MCF 10A (cell line): Measurements from ENCODE around the gene ANXA8. TPM values are rescaled to one million over a fixed set of nuclear protein-coding genes. Genes with fewer than 3 reads are reported as not detected.

Experiments used
- BruUV-seq: library from RNA; stranded (reverse); fragments of 400-500 nt; replicated peaks from 2 replicates; lab custom pipeline; 2021; lab: Mats Ljungman, UMichigan
- CTCF ChIA-PET: fragments of 300-600 bp; sonication (Branson Sonifier 250); formaldehyde crosslinking; extraction: SDS; loops from one replicate; lab custom pipeline; 2021; ENCODE audit warnings: antibody characterized with exemption, inconsistent platforms; lab: Yijun Ruan, JAX
- POLR2A ChIA-PET: fragments of 300-600, 350-650 bp; sonication (Branson Sonifier 250); formaldehyde crosslinking; extraction: SDS; loops from one replicate; lab custom pipeline; 2020; ENCODE audit warnings: antibody characterized with exemption, inconsistent platforms; lab: Yijun Ruan, JAX
- DNase-seq: peaks from one replicate; pipeline ENCODE4 v3.0.0-alpha.2; 2018; ENCODE audit not compliant: unreplicated experiment
- H3K27ac Mint-ChIP-seq: one replicate; pipeline ENCODE4 v1.8.0; 2022; ENCODE audit warnings: mild to moderate bottlenecking, low read depth, mixed read lengths; ENCODE audit not compliant: unreplicated experiment
- H3K27me3 Mint-ChIP-seq: one replicate; pipeline ENCODE4 v1.8.0; 2022; ENCODE audit warnings: mixed read lengths; ENCODE audit not compliant: insufficient read depth, unreplicated experiment
- H3K36me3 Mint-ChIP-seq: one replicate; pipeline ENCODE4 v1.8.0; 2022; ENCODE audit warnings: mild to moderate bottlenecking, moderate library complexity, mixed read lengths; ENCODE audit not compliant: insufficient read depth, unreplicated experiment
- H3K4me1 Mint-ChIP-seq: one replicate; pipeline ENCODE4 v1.8.0; 2022; ENCODE audit warnings: mixed read lengths; ENCODE audit not compliant: insufficient read depth, unreplicated experiment
- H3K4me3 Mint-ChIP-seq: one replicate; pipeline ENCODE4 v1.8.0; 2022; ENCODE audit warnings: mild to moderate bottlenecking, moderate library complexity, mixed read lengths; ENCODE audit not compliant: unreplicated experiment
- H3K9me3 Mint-ChIP-seq: one replicate; pipeline ENCODE4 v1.8.0; 2022; ENCODE audit warnings: mixed read lengths; ENCODE audit not compliant: unreplicated experiment
- CTCF ChIP-seq: fragments of 200-600 bp; IDR thresholded peaks from one replicate; pipeline ENCODE4 v1.8.0; 2022; ENCODE audit warnings: antibody characterized with exemption, mild to moderate bottlenecking; ENCODE audit not compliant: unreplicated experiment
- intact Hi-C: fragments of 100-400 bp; cut with micrococcal nuclease; formaldehyde crosslinking; loops from 2 replicates; pipeline ENCODE4 v1.14.1; 2022
- total RNA-seq: library from RNA; stranded (reverse); gene quantifications from 2 replicates; pipeline ENCODE4 v1.2.3, GENCODE V29; 2022

Gene ANXA8
- total RNA-seq, 1 experiment from 2014 or later: 103 TPM

DNA sequence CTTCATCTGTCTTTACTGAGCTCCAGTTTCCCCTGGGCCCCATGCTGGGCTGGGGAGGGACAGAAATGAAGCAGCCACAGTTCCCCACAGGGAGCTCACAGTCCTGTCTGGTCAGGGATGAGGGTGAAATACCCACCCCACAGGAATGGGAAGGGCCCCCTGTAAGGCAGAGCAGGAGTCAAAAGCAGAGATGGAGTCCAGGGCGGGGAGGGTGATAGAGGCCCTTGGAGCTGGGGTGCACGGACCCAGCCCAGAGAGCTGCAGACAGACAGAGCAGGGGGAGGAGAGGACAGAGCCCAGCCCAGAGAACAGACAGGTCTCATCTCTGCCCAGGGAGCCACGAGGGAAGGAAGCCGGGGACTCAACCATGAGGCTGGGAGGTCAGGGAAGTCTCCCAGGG is 64.9 kb downstream of the ANXA8 start:
- no peak overlapping the region for H3K4me3 Mint-ChIP-seq
- DNase-seq: no peak
- ChIA-PET POLR2A (interaction anchor here (0.7 kb wide), 1 partner anchor 40 kb away, joined by 3 read pairs; no protein-coding TSS in a partner anchor), CTCF (interaction anchor here (0.6 to 1.5 kb wide), 5 partner anchors 9 to 23 kb away, joined by 3 to 5 read pairs (median 3); no protein-coding TSS in a partner anchor)
- TF ChIP-seq CTCF: no peak
- BruUV-seq: no TSS peak
- no peak overlapping the region for H3K27ac Mint-ChIP-seq
- H3K4me1 Mint-ChIP-seq: peaks cover 15% of the 10 kb centered on the region
- H3K9me3 Mint-ChIP-seq: no peaks in the 10 kb centered on the region
- H3K36me3 Mint-ChIP-seq: no peaks in the 10 kb centered on the region
- H3K27me3 Mint-ChIP-seq: no peaks in the 10 kb centered on the region
- intact Hi-C loops: no loop called here

DNA sequence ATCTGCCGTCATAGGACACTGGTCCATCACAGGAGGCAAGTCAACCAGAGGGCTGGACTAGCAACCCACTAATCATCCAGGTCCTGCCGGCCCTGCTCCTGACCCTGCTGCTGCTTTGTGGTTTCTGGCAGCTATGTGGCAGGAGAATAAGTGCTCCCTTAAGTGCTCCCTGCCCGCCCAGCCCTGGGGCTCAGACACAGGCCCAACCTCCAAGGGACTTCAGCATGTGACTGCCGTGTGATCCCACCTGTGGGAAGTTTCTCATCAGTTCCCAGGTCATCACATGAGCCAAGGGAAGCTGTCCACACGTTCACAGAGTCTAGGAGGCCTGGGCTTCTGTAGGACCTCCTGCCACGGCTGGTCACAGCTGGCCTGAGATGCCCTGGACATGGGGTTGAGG is 65.6 kb downstream of the ANXA8 start:
- Mint-ChIP-seq H3K4me1 (peaks cover 15% of the 10 kb centered on the region), H3K9me3 (no peaks in the 10 kb centered on the region), H3K27me3 (no peaks in the 10 kb centered on the region), H3K4me3 (no peak overlapping the region), H3K27ac (no peak overlapping the region), H3K36me3 (no peaks in the 10 kb centered on the region)
- CTCF ChIA-PET: interaction anchor here (0.9 to 1.0 kb wide), 2 partner anchors 20 to 112 kb away, joined by 3 to 4 read pairs; no protein-coding TSS in a partner anchor
- DNase-seq: no peak
- BruUV-seq: no TSS peak
- POLR2A ChIA-PET: interaction anchor here (0.7 kb wide), 1 partner anchor 39 kb away, joined by 3 read pairs; no protein-coding TSS in a partner anchor
- TF ChIP-seq CTCF: no peak
- intact Hi-C loops: no loop called here

Other genes starting within 250 kb of the ANXA8 start
- gene GDF10, start 183.9 kb downstream of the ANXA8 start, total RNA-seq: not detected in 2 replicates
- gene GDF2, start 161.7 kb downstream of the ANXA8 start, total RNA-seq: not detected in 2 replicates
- not detected in 2 replicates for gene RBP3, start 135.8 kb downstream of the ANXA8 start, total RNA-seq
- gene ZNF488, start 99.8 kb downstream of the ANXA8 start, total RNA-seq: 0.12 TPM in 2 replicates
- not detected in 2 replicates for gene FAM25G, start 7.6 kb upstream of the ANXA8 start, total RNA-seq
- 15.6 and 16.3 TPM in 2 replicates for gene AGAP9, start 39.5 kb upstream of the ANXA8 start, total RNA-seq